CD14-positive monocyte (primary cell): ENCODE measurements around the gene BZW1. TPM values are rescaled to one million over a fixed set of nuclear protein-coding genes. Genes with fewer than 3 reads are reported as not detected.
A peak's percentile ranks its signal among the peaks of the same experiment; 100 is the strongest.

ENCODE experiments used
- DNase-seq, 3 donors: peaks; one replicate each; pipeline ENCODE4 v3.0.0-alpha.2; 2011 to 2022
- H2AFZ ChIP-seq: 2 replicates; pipeline ENCODE4 v1.6.0; 2012; ENCODE audit warnings: mild to moderate bottlenecking, low read depth, low read length, inconsistent platforms; ENCODE audit not compliant: insufficient read depth, poor library complexity, severe bottlenecking
- H3K27ac ChIP-seq, 2 donors: 1 replicate in 1 of 2; 2 replicates in 1 of 2; pipeline ENCODE4 v1.5.1; 2012 to 2013; ENCODE audit warnings: low read length in 2 of 2, control low read depth in 1 of 2, inconsistent platforms in 1 of 2, low read depth in 1 of 2, mild to moderate bottlenecking in 1 of 2
- H3K27me3 ChIP-seq, 2 donors: one replicate each; pipeline versions ENCODE4 v1.6.0 to v1.6.1; 2011 to 2013; ENCODE audit warnings: low read length in 2 of 2; ENCODE audit not compliant: control insufficient read depth in 2 of 2, insufficient read depth in 2 of 2
- H3K36me3 ChIP-seq, 2 donors: replicated peaks in 1 of 2; 1 replicate in 1 of 2; 2 replicates in 1 of 2; pipeline versions ENCODE4 v1.5.1 to v1.6.1; 2012 to 2013; ENCODE audit warnings: low read length in 2 of 2, control low read depth in 1 of 2, inconsistent platforms in 1 of 2, mild to moderate bottlenecking in 1 of 2; ENCODE audit not compliant: insufficient read depth in 2 of 2, control insufficient read depth in 1 of 2
- H3K4me1 ChIP-seq, 2 donors: 1 replicate in 1 of 2; 2 replicates in 1 of 2; pipeline versions ENCODE4 v1.5.1 to v1.6.1; 2012 to 2013; ENCODE audit warnings: low read length in 2 of 2, control low read depth in 1 of 2, inconsistent platforms in 1 of 2, mild to moderate bottlenecking in 1 of 2, moderate library complexity in 1 of 2; ENCODE audit not compliant: insufficient read depth in 2 of 2, control insufficient read depth in 1 of 2
- H3K4me2 ChIP-seq: replicated peaks from 2 replicates; pipeline ENCODE3; 2012; ENCODE audit warnings: low read length, moderate library complexity, mild to moderate bottlenecking; ENCODE audit not compliant: poor library complexity, severe bottlenecking; ENCODE audit errors: extremely low read depth
- H3K4me3 ChIP-seq, 3 experiments: fragments of 200-600 bp in 1 of 3; sonication (generic) in 1 of 3; replicated peaks in 1 of 3; 1 replicate in 2 of 3; 2 replicates in 1 of 3; pipeline ENCODE4 v1.5.1; 2011 to 2013; ENCODE audit warnings: low read length in 3 of 3, mild to moderate bottlenecking in 3 of 3, control low read depth in 2 of 3, low read depth in 2 of 3, inconsistent platforms in 1 of 3, moderate library complexity in 1 of 3
- H3K79me2 ChIP-seq: 2 replicates; pipeline ENCODE4 v1.6.0; 2012; ENCODE audit warnings: mild to moderate bottlenecking, control low read depth, inconsistent platforms, low read length, moderate library complexity; ENCODE audit not compliant: insufficient read depth
- H3K9ac ChIP-seq: 2 replicates; pipeline ENCODE4 v1.6.0; 2017; ENCODE audit warnings: low read length, mild to moderate bottlenecking; ENCODE audit not compliant: insufficient read depth, poor library complexity, severe bottlenecking
- H3K9me3 ChIP-seq, 2 donors: replicated peaks in 1 of 2; 1 replicate in 1 of 2; 2 replicates in 1 of 2; pipeline versions ENCODE4 v1.5.1 to v1.6.1; 2012 to 2013; ENCODE audit warnings: low read length in 2 of 2, control low read depth in 1 of 2; ENCODE audit not compliant: control insufficient read depth in 1 of 2, insufficient read depth in 1 of 2
- H4K20me1 ChIP-seq: 2 replicates; pipeline ENCODE4 v1.6.0; 2012; ENCODE audit warnings: mild to moderate bottlenecking, low read length, control low read depth, moderate library complexity; ENCODE audit not compliant: insufficient read depth
- H3K27ac Mint-ChIP-seq, 7 donors: one replicate each; pipeline ENCODE4 v1.8.0; 2020; ENCODE audit warnings: mild to moderate bottlenecking in 7 of 7, mixed read lengths in 7 of 7, moderate library complexity in 6 of 7, inconsistent platforms in 2 of 7
- H3K27me3 Mint-ChIP-seq, 3 donors: one replicate each; pipeline ENCODE4 v1.8.0; 2021 to 2022; ENCODE audit warnings: low read depth in 3 of 3, mild to moderate bottlenecking in 3 of 3, mixed read lengths in 3 of 3, moderate library complexity in 3 of 3, inconsistent platforms in 1 of 3
- H3K36me3 Mint-ChIP-seq, 2 donors: one replicate each; pipeline ENCODE4 v1.8.0; 2020; ENCODE audit warnings: mixed read lengths in 2 of 2, inconsistent platforms in 1 of 2, mild to moderate bottlenecking in 1 of 2
- H3K4me1 Mint-ChIP-seq: one replicate; pipeline ENCODE4 v1.8.0; 2020; ENCODE audit warnings: mild to moderate bottlenecking, mixed read lengths
- H3K4me3 Mint-ChIP-seq, 2 donors: one replicate each; pipeline ENCODE4 v1.8.0; 2020; ENCODE audit warnings: mild to moderate bottlenecking in 2 of 2, mixed read lengths in 2 of 2, moderate library complexity in 1 of 2
- H3K9me3 Mint-ChIP-seq, 7 donors: one replicate each; pipeline ENCODE4 v1.8.0; 2020 to 2022; ENCODE audit warnings: mixed read lengths in 7 of 7, mild to moderate bottlenecking in 6 of 7, moderate library complexity in 6 of 7, inconsistent platforms in 2 of 7
- WGBS: methylation state at CpG from one replicate; pipeline ENCODE4 v1.1.5; 2013; ENCODE audit warnings: missing lambda C conversion rate; ENCODE audit not compliant: insufficient coverage; 5-methylcytosine and 5-hydroxymethylcytosine counted together
- intact Hi-C, 2 donors: fragments of 100-400 bp; cut with micrococcal nuclease; formaldehyde crosslinking; loops; one replicate each; pipeline versions ENCODE4 v1.15.0 to v1.15.1; 2023
- polyA plus RNA-seq, 3 donors: library from polyadenylated mRNA; depleted of rRNA in 1 of 3; unstranded in 2 of 3; stranded (reverse) in 1 of 3; fragments of 300-500 nt in 2 of 3; fragments of >200 nt in 1 of 3; fragmentation: Illumina TruSeq in 2 of 3; gene quantifications; 1 replicate in 2 of 3; 2 replicates in 1 of 3; pipeline ENCODE4 v1.2.3, GENCODE V29; 2012 to 2021
- TF ChIP-seq, protein P1 (sequence below): fragments of 200-600 bp; IDR thresholded peaks from one replicate; pipeline ENCODE4 v1.8.0; 2022; ENCODE audit warnings: antibody characterized with exemption, mild to moderate bottlenecking

BZW1 gene
- polyA plus RNA-seq, 3 donors = 58.0 to 221 (median 202) TPM

DNA sequence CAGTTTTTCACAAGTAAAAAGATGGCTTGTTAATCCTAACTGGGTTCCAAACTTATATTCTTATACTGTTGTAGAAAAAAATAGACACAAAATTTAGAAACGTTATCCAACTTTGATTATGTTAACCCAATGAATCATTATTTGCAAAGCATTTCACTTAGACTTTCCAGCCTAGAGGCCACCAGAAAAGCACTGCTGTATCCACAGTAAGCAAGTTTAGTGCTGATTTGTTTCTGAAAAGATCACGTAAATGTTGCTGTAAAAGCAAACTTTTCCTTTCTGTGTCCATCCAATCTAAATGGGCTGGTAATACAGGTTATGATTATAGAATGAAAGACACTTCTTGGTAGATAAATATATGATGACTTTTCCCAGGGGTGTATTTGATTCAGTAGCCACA is 17.6 kb upstream of the BZW1 start:
- Histone ChIP-seq H3K4me1 (peaks cover 13 to 31% of the 10 kb centered on the region in 2 donors), H3K9me3 (no peaks in the 10 kb centered on the region), H3K27me3 (no peaks in the 10 kb centered on the region), H3K79me2 (no peaks in the 10 kb centered on the region), H2AFZ (no peak overlapping the region), H3K4me2 (no peak overlapping the region), H4K20me1 (no peaks in the 10 kb centered on the region), H3K36me3 (no peaks in the 10 kb centered on the region), H3K27ac (no peak overlapping the region), H3K4me3 (no peak overlapping the region), H3K9ac (no peak overlapping the region)
- TF ChIP-seq, protein P1, sequence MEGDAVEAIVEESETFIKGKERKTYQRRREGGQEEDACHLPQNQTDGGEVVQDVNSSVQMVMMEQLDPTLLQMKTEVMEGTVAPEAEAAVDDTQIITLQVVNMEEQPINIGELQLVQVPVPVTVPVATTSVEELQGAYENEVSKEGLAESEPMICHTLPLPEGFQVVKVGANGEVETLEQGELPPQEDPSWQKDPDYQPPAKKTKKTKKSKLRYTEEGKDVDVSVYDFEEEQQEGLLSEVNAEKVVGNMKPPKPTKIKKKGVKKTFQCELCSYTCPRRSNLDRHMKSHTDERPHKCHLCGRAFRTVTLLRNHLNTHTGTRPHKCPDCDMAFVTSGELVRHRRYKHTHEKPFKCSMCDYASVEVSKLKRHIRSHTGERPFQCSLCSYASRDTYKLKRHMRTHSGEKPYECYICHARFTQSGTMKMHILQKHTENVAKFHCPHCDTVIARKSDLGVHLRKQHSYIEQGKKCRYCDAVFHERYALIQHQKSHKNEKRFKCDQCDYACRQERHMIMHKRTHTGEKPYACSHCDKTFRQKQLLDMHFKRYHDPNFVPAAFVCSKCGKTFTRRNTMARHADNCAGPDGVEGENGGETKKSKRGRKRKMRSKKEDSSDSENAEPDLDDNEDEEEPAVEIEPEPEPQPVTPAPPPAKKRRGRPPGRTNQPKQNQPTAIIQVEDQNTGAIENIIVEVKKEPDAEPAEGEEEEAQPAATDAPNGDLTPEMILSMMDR = no peak
- no peak overlapping the region for H3K4me3 Mint-ChIP-seq
- no peaks in the 10 kb centered on the region for H3K9me3 Mint-ChIP-seq
- no peak overlapping the region for H3K27ac Mint-ChIP-seq
- H3K4me1 Mint-ChIP-seq = peaks cover 25% of the 10 kb centered on the region
- H3K36me3 Mint-ChIP-seq = peaks cover 0 to 7% of the 10 kb centered on the region in 2 donors
- intact Hi-C loops = no loop called here
- DNase-seq = no peak
- WGBS = no CpG with 5 or more reads among the region's 2 CpGs
- peaks cover 0 to 1% (median 0%) of the 10 kb centered on the region in 3 donors for H3K27me3 Mint-ChIP-seq

DNA sequence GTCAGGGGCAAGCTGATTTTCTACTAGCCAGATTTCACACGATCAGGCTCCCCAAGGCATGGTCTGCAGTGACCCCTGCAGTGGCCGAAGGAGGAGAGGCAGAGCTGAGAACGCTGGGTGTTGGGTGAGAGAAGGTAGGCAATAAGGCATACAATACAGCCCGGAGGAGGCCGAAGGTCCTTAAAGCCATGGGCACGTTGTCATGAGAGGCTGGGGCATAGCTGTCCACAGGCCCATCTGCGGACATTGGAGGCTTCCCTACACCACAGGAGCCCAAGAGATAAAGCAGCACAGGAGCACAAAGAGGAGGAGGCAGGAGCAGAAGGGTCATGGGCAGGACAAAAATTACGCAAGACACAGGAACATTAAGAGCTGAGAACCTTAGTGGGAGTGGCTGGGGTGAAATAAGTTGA is 16.7 kb upstream of the BZW1 start:
- H3K36me3 ChIP-seq = no peaks in the 10 kb centered on the region
- peaks cover 25% of the 10 kb centered on the region for H3K4me1 Mint-ChIP-seq

More for the DNA sequence above, 16.7 kb upstream of the BZW1 start:
- H3K4me3 Mint-ChIP-seq = no peak overlapping the region
- peaks cover 13 to 31% of the 10 kb centered on the region in 2 donors for H3K4me1 ChIP-seq
- TF ChIP-seq, protein P1 = no peak
- peaks cover 0 to 7% of the 10 kb centered on the region in 2 donors for H3K36me3 Mint-ChIP-seq
- no peak overlapping the region for H3K4me2 ChIP-seq
- intact Hi-C loops = no loop called here
- H3K9me3 ChIP-seq = no peaks in the 10 kb centered on the region
- whole genome bisulfite sequencing = 80% methylated on average over 2 of the region's 8 CpGs
- H3K4me3 ChIP-seq = no peak overlapping the region
- no peak overlapping the region for H3K27ac ChIP-seq
- H3K27ac Mint-ChIP-seq = peak overlapping the region in 4 of 7 donors; percentile 40 to 84 (median 66)
- no peaks in the 10 kb centered on the region for H3K79me2 ChIP-seq
- peak in 1 of 3 donors; percentile 12 for DNase-seq
- no peaks in the 10 kb centered on the region for H4K20me1 ChIP-seq
- no peaks in the 10 kb centered on the region for H3K9me3 Mint-ChIP-seq
- no peak overlapping the region for H3K9ac ChIP-seq
- no peak overlapping the region for H2AFZ ChIP-seq
- H3K27me3 ChIP-seq = no peaks in the 10 kb centered on the region
- peaks cover 0 to 1% (median 0%) of the 10 kb centered on the region in 3 donors for H3K27me3 Mint-ChIP-seq
